Stimulated activated CD8-positive, alpha-beta memory T cell treated with anti-CD3 and anti-CD28 coated beads, Interleukin-15, amount 100 ng/mL, for 48 hours (primary cell): Measurements from ENCODE around the gene MMP8.

ENCODE experiments used
- DNase-seq, 2 donors: peaks; one replicate each; pipeline ENCODE4 v3.0.0-alpha.2; 2020; ENCODE audit warnings: low read depth in 2 of 2

Gene MMP8

DNA sequence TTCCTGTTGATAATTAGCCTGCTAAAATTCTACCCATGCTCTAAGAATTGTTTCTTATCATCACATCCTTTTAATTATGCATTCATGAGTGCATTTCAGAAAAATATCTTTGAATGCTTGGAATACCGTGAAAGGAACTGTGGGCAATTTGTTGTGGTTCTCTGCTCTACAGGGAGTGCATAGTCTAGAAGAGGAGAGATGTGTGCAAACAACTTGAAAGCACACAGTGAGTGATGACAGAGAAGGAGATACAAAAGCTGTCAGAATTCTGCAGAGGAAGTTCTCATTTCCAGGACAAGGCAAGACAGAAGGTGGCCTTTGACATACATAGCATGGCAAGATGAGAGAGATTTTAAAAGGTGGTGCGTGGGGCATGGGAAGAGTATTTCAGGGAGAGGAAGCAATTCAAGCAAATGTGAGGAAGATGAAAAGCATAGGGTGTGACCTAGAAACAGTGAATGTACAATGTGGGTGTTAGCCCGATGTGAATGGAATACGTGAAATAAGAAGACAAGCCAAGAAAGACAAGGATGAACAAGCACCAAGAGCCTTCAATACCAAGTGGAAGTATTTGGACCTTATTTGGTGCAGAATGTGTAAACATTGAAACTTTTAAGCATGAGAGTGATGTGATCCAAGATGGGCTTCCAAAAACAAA, 5.0 kb downstream of the MMP8 start:
- no peak for DNase-seq

DNA sequence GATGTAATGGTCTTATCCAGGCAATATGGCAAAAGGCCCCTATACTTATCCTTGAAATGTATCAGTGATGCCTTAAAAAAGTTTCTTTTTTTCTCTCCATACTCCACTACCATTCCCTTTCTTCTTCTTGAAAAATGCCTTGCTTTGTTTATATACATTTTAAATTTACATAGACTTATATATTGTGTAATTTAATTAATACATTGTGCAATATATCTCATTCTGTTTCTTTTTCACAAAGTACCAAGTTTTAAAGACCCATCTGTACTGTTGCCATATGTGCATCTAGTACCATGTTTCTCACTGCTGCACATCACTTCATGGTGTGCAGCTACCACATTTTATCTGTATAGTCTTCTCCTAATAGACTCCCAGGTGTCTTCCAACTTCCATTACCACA, 7.5 kb downstream of the MMP8 start:
- no peak for DNase-seq

DNA sequence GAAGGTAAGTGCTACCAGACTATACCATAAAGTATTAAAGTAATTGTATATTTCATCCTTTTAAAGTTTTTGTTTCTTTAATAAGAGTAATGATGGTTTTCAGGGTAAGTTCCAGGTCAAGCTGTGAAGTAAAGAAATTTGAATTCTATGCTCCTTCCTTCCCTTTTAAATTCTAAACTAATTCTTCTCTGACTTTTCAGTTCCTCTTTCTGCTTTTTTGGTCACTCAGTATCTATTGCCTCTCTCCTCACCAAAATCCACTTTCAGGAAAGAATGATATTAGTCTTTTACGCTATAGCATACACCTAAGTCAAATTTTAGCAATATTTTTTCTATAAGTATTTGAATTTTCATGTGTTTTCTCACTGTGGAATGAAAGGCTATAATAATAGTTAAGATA, 8.2 kb downstream of the MMP8 start:
- DNase-seq: no peak

DNA sequence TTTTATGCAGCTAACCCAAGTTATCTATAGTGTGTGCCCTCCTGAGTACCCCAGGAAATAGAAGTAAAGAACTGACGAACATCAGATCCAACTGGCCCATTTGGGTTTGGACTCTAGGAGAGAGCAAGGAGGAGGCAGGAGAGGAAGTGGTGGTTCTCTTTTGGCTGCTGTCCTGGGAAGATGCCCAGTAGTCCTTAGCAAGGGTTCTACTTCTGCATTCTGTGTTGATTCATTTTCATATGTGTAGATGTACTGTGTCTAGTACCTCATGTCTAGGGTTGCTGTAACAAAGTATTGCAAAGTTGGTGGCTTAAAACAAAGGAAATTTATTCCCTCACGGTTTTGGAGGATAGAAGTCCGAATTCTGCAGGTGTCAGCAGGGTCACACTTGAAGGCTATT, 12.6 kb downstream of the MMP8 start:
- DNase-seq: no peak

DNA sequence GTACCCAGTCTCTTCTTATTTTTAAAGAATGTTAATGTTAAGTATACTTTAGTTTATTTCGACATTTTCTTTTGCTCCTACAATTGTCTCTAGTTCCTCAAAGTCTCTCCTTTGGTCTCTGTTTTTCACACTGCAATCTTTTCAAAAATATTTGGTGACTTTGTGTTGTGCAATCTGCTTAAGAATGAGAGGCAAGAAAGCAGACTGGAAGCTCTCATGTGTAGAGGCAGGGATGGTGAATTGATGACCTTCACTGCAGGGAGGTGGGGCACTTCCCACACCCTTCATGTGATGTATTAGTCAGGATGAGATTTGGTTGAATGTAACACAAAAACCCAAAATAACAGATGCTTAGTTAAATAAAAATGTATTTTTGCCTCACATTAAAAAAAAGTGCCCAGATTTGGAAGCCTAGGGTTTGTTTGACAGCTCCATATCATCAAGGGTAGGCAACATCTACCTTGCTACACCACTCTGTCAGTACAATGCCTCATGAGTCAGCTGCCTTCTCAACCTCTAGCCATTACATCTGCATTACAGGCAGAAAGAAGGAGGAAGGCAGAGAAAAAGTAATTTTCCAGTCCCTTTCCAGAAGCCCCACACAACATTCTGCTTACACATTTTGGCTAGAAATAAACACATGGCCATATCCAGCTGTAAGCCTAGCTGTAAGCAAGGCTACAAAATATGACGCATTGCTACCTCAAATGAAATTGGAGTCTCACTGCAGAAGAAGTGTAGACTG, 15.4 kb downstream of the MMP8 start:
- DNase-seq: no peak

DNA sequence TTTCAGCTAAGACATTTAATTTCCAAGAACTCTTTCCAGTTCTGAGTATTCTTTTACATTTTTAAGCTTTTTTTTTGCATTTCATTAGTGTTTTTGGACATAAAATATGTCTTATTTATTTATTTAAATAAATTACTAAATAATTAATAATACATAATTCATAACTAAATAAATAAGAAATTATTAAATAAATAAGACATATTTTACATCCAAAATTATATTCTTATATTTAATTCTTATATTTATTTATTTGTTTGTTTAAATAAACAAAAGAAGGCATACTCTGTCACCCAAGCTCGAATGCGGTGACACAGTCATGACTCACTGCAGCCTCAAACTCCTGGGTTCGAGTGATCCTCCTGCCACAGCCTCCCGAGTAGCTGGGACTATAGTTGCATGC, 16.1 kb downstream of the MMP8 start:
- DNase-seq: no peak

DNA sequence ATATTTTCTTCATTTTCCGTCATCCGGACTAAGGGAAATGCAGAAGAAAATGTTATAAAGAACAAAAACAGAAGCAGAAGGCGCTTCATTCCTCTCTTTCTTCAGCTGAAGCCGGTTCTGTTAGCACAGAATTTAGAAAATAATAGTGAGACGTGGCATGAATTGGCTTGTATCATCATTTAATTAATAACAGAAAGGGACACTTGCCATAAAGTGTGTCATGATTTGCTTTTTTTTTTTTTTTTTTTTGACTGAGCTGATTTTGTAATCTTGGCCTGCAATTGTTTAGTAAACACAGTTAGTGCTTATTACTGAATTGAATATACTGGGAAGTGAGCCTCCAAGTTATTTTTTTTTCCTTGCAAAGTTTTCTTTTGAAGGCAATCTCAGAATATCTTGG, 19.1 kb downstream of the MMP8 start, which contains the start of gene MMP27:
Gene MMP27 (minus strand): TSS at position 144 of the 400 bp plus-strand sequence. CDS start 55 bp downstream, at position 89.
- no peak for DNase-seq

DNA sequence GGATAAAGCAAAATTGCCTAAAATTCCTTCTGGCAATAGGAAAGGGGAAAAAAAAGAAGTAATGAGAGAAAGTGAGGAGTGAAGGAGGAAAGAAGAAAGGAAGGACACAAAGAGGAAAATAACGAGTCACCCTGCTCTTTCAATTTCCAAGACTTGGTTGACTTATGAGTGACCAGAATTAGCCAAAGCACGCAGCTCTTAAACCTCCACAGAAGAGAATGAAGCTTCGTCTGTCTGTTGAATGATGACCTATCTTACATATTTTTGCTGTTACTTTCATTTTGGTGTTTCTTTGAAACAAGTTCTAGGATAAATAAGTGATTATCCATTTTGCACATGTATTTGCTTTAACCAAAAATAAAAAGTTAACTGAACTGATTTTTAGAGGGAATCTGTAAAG, 19.9 kb downstream of the MMP8 start:
- no peak for DNase-seq

DNA sequence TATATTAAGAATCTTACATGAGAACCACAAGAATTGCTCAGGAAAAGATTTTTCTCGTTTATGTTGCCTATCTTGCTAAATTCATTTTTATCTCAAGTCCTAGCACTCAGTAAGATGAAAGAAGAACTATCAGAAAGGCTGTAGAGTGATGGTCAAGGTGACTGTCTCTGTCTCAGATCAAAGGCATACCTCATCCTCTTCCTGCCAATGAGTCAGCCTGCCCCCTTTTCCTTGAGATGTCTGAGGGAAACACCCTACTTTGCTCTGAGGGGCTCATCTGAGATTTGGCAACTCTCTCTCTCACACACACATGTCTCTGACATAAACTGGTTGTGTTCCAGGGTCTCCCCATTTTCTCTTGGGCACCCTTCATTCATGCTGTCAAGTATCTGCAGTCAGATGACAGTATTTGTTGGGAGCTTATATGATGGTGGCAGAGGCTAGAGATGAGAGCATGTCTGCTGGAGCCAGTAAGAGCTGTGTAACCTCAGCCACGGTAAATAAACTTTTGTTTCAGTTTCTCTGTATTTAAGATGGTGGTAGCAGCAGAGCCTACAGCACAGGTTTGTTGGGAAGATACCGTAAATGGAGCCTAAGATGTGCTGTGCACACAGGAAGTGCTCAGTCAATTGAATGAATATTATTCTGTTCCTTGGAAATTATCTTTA, 20.8 kb downstream of the MMP8 start:
- no peak for DNase-seq

DNA sequence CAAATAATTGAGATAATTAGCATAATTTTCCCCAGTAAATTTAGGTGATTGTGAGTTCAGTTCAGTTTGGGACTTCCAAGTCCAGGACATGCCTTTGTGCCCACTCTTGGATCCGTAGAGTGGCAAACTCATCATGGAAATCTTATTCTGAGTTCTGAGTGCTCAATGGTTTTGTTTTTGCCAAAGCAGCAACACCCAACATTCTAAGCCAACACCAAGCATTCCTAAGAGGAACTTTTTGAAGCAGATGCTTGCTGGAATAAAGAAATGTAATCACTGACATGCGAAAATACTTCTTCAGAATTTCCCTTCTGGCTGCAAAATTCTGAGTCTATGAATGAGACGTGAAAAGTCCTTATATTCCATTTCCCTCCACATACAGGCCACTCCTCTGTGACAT, 29.6 kb downstream of the MMP8 start:
- no peak for DNase-seq

DNA sequence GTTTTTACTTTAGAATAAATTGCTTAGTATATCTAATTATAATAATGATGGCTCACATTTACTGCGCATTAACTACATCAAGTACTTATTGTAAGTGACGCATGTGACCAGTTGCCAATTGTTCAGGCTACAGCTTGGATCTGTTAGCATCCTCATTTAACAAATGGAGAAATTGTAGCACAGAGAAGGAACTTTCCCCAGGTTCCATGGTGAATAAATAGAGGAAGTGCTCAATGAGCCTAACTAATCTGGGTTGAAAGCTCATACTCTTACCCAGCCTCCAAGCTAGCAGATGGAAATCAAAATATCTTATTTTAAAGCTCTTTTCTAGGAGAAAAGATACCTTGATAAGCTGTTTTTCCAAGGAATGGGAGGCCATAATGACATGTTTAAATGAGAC, 39.0 kb downstream of the MMP8 start:
- no peak for DNase-seq

DNA sequence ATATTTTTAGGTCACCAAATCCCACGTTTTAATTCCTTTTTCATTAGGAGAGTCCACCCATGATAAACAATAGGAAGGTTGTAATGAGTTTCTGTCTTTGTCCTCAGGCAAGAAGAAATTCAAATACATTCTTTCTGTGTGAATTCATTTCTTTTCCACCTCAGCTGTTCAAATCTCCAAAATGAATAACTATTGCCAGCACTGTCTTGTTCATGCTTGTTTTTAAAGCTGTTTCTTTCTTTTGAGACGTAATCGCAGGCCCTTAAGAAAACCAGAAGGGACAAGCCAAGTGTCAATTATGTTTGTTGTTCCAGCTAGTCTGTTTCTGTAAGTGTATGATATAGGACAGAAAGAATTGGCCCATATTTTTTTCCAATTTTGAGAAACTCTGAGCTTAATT, 39.4 kb downstream of the MMP8 start:
- DNase-seq: no peak

DNA sequence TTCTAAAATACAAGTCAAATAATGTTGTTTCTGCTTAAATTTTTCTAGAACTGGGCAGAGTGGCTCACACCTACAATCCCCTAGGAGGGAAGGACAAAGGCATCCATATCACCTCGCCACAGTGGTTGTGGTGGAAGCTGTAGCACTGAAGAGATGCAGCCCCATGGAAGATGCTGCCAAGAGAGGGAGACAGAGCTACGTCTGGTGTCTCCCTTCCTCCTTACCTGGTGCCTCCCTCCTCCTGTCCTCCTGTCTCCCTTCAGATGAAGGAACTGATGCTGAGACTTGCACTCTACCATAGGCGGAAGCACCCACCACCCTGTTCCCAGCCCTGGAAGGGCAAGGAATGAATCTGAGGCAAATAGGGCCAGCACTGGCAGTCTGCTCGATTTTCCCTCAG, 41.5 kb downstream of the MMP8 start:
- no peak for DNase-seq

DNA sequence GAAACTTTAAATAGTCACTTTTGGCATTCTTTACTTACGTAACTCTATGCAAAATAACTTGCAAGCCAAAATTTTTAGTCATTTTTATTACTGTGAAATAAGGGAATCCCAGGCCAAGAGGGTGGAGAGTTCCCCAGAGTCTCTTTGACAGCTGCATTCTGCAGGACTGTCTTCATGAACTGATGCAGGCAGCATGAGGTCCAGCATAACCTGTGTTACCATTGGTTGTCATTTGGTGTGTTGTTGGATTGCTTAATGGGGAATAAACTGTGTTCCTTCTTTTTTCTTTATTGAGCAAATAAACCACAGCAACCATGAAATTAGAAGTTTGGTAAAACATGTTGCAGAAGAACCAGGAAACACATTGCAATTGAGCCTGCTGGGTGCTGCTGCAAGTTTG, 43.8 kb downstream of the MMP8 start:
- DNase-seq: no peak

DNA sequence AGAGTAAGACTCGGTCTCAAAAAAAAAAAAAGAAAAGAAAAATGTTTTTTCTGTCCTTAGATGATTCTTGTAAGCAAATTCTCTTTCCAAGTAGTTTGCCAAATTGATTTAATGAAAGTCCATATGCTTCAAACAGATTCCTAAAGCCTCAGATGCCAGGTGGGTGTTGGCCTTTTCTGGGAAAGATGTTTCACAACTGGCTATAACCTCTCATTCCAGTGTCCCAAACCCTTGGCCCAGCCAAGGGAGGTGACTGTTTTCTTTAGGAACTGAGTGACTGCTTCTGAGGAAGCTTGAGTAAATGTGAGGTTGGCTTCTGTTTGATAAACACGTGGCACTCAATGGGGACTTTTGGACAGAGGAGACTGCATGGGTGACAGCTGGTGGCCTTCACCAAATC, 46.7 kb downstream of the MMP8 start:
- DNase-seq: no peak

DNA sequence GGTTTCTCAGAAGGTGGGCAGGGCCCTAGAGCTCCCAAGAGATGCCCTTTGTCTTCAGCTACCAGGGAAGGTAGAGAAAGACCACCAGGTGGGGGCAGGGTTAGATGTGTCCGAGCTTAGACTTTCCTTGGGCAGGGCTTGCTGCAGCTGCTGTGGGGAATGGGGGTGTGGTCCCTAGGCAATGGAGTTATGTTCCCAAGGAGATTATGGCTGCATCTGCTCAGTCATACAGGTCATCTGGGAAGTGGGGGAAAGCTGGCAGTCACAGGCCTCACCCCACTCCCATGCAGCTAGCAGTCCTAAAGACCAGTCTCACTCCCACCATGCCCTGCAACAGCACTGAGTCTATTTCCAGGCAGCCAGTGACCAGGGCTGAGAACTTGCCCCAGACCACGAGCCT, 48.7 kb downstream of the MMP8 start:
- no peak for DNase-seq

DNA sequence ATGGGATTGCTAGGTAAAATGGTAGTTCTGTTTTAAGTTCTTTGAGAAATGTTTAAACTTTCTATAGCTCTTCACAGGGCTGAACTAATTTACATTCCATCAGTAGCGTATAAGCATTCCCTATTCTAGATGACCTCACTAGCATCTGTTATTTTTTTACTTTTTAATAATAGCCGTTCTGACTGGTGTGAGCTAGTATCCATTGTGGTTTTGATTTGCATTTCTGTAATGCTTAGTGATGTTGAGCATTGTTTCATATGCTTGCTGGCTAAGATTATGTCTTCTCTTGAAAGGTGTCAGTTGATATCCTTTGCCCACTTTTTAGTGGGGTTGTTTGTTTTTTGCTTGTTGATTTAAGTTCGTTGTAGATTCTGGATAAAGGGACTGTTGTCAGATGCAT, 55.1 kb downstream of the MMP8 start:
- no peak for DNase-seq

DNA sequence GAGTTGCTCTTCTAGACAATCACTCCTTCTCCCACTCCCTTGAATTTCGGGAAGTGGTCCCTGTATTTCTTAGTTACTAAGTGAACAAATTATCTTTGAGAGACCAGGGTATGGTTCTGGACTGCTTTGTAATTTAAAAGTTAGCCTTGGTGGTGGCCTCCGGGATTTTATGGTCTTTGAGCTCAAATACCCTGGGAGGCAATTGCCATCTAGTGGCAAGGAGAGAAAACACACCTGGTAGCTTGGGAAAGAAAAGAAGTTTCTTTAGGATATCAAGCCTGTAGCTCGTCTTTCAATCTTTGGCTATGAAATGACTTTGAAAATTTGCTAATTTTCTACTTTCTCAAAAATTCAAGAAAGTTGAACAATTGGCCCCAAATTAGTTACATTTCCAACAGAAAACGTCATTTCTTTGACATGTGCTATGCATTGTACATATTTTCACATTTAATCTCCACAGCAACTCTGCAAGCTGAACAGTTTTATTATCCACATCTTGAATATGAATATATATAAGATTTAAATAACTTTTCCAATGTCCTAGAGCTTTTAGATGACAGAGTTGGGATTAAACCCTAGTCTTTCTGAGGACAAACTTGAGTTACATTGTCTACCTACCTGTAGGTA, 58.3 kb downstream of the MMP8 start:
- DNase-seq: no peak

DNA sequence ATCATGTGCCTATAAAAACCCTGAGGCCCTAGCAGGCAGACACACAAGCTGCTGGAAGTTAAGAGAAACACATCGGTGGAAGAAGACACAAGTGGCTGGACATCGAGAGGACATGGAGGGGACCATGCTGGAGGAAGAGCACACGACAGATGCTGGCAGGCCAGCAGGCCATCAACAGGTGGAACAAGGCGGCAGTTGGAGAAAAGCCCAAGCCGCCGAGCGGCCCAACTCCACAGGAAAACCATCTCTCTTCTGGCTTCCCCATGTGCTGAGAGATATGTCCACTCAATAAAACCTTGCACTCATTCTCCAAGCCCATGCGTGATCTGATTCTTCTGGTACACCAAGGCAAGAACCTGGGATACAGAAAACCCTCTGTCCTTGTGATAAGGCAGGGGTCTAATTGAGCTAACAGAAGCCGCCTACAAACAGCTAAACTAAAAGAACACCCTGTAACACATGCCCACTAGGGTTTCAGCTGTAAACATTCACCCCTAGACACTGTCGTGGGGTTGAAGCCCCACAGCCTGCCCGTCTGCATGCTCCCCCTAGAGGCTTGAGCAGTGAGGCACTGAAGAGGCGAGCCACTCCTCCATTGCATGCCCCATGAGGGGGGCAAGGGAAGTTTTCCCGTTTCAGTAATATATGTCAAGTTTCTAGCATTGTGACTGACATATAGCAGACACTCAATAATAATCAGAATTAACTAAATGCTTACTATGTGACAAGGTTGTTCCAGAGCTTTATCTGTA, 60.6 kb downstream of the MMP8 start:
- DNase-seq: peak in 1 of 2 donors; percentile 9

DNA sequence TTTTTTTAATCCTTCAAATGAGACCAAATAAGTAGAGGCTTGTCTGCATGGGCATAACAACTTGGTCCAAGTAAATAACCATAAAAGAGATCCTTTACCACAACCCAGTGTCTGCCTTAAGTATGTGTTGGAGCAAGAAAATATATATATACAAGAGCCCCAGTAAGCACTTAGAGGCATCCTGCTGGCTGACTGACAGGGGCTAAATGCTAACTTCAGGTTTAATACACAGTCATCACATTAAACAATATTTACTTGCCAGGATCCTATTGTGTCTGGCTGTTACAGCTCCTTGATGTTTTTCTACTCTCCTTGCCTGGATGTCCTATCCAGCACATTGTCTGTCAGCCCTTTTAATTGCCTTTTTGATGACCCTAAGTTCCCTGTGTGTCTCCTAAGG, 62.1 kb downstream of the MMP8 start:
- DNase-seq: no peak
